ENCODE data around the gene ESYT2. TPM values are rescaled to one million over a fixed set of nuclear protein-coding genes. Genes with fewer than 3 reads are reported as not detected.
A peak's percentile ranks its signal among the peaks of the same experiment; 100 is the strongest.

The ESYT2 gene
- total and polyA plus RNA-seq, 9 of the 15 experiments (the other 6 are each of a cell fraction or from before 2014, with no cell fraction given) = 5.8 to 86.9 (median 64.7) TPM

GRCh38 chr7:158767707-158768106 lies 61.6 kb downstream of the ESYT2 start (continued):
- TF ChIP-seq SPI1 (IDR thresholded peaks at IDR 0.05; ENCODE audit: borderline replicate concordance, low read depth, low read length) (no peak), ZNF695 (CRISPR knock-in tag; IDR thresholded peaks at IDR 0.05) (no peak), TCF3 (CRISPR knock-in tag; IDR thresholded peaks at IDR 0.05) (peak; percentile 81), JUND (IDR thresholded peaks at IDR 0.05; ENCODE audit: borderline replicate concordance, low read depth, low read length) (no peak), JUND (tag; IDR thresholded peaks at IDR 0.05; ENCODE audit: borderline replicate concordance, low read depth, low read length) (no peak), CBFA2T3 (IDR thresholded peaks at IDR 0.05) (peak; percentile 16; the same call in 1 of the 2 replicates), CXXC5 (CRISPR knock-in tag; IDR thresholded peaks at IDR 0.05) (no peak), WHSC1 (IDR thresholded peaks at IDR 0.05; ENCODE audit: low read length) (peak; percentile 10), ARHGAP35 (IDR thresholded peaks at IDR 0.05; ENCODE audit: partially characterized antibody) (no peak), MTF1 (CRISPR knock-in tag; IDR thresholded peaks at IDR 0.05; ENCODE audit: borderline replicate concordance) (no peak), ZNF143 (CRISPR knock-in tag; IDR thresholded peaks at IDR 0.05) (no peak), CBFB (CRISPR knock-in tag; IDR thresholded peaks at IDR 0.05) (no peak)
- TF ChIP-seq, protein P1, sequence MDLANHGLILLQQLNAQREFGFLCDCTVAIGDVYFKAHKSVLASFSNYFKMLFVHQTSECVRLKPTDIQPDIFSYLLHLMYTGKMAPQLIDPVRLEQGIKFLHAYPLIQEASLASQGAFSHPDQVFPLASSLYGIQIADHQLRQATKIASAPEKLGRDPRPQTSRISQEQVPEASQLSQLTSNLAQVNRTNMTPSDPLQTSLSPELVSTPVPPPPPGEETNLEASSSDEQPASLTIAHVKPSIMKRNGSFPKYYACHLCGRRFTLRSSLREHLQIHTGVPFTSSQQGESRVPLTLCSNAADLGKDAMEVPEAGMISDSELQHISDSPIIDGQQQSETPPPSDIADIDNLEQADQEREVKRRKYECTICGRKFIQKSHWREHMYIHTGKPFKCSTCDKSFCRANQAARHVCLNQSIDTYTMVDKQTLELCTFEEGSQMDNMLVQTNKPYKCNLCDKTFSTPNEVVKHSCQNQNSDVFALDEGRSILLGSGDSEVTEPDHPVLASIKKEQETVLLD (IDR thresholded peaks at IDR 0.05) = no peak

Measured in K562 (cell line).